MCF 10A (cell line): ENCODE measurements around the gene VPS29. TPM values are rescaled to one million over a fixed set of nuclear protein-coding genes. Genes with fewer than 3 reads are reported as not detected.
A peak's percentile ranks its signal among the peaks of the same experiment; 100 is the strongest.

Source experiments
- BruUV-seq: library from RNA; stranded (reverse); fragments of 400-500 nt; replicated peaks from 2 replicates; lab custom pipeline; 2021; lab: Mats Ljungman, UMichigan
- CTCF ChIA-PET: fragments of 300-600 bp; sonication (Branson Sonifier 250); formaldehyde crosslinking; extraction: SDS; loops from one replicate; lab custom pipeline; 2021; ENCODE audit warnings: antibody characterized with exemption, inconsistent platforms; lab: Yijun Ruan, JAX
- POLR2A ChIA-PET: fragments of 300-600, 350-650 bp; sonication (Branson Sonifier 250); formaldehyde crosslinking; extraction: SDS; loops from one replicate; lab custom pipeline; 2020; ENCODE audit warnings: antibody characterized with exemption, inconsistent platforms; lab: Yijun Ruan, JAX
- DNase-seq: peaks from one replicate; pipeline ENCODE4 v3.0.0-alpha.2; 2018; ENCODE audit not compliant: unreplicated experiment
- H3K27ac Mint-ChIP-seq: one replicate; pipeline ENCODE4 v1.8.0; 2022; ENCODE audit warnings: mild to moderate bottlenecking, low read depth, mixed read lengths; ENCODE audit not compliant: unreplicated experiment
- H3K27me3 Mint-ChIP-seq: one replicate; pipeline ENCODE4 v1.8.0; 2022; ENCODE audit warnings: mixed read lengths; ENCODE audit not compliant: insufficient read depth, unreplicated experiment
- H3K36me3 Mint-ChIP-seq: one replicate; pipeline ENCODE4 v1.8.0; 2022; ENCODE audit warnings: mild to moderate bottlenecking, moderate library complexity, mixed read lengths; ENCODE audit not compliant: insufficient read depth, unreplicated experiment
- H3K4me1 Mint-ChIP-seq: one replicate; pipeline ENCODE4 v1.8.0; 2022; ENCODE audit warnings: mixed read lengths; ENCODE audit not compliant: insufficient read depth, unreplicated experiment
- H3K4me3 Mint-ChIP-seq: one replicate; pipeline ENCODE4 v1.8.0; 2022; ENCODE audit warnings: mild to moderate bottlenecking, moderate library complexity, mixed read lengths; ENCODE audit not compliant: unreplicated experiment
- H3K9me3 Mint-ChIP-seq: one replicate; pipeline ENCODE4 v1.8.0; 2022; ENCODE audit warnings: mixed read lengths; ENCODE audit not compliant: unreplicated experiment
- CTCF ChIP-seq: fragments of 200-600 bp; IDR thresholded peaks from one replicate; pipeline ENCODE4 v1.8.0; 2022; ENCODE audit warnings: antibody characterized with exemption, mild to moderate bottlenecking; ENCODE audit not compliant: unreplicated experiment
- intact Hi-C: fragments of 100-400 bp; cut with micrococcal nuclease; formaldehyde crosslinking; loops from 2 replicates; pipeline ENCODE4 v1.14.1; 2022
- total RNA-seq: library from RNA; stranded (reverse); gene quantifications from 2 replicates; pipeline ENCODE4 v1.2.3, GENCODE V29; 2022

Gene VPS29
- total RNA-seq, 1 experiment from 2014 or later = 131 TPM

DNA sequence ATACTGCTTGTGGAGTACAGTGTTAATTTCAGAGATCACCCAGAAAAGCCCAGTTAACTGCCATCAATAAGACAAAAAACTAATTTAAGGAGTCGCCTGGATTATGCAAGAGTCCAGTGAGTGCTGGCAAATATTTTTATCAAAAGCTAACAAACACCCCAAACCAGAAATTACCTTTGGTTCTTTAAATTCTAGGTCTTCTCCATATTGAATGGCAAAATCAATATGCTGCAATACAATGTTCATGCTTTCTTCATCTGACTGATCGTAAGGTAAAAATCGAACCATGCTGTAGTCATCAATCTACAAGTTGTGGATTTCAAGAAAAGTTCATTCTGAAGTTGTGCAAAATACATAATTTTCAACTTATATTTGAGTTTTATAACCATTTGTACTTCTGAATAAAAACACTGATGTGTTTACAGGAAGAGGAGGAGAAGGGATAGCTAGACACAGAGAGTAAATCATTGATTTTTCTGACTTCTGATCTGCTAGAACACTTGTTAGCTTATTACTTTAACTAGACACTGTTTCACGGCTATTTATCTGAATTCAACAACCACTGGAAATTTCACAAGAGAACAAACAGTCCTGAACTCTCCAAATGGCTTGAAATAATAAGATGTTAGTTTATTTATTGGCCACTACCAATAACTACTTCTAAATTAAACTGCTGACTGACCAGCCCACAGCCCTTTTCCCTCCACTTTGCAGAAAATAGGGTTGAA, 48.2 kb downstream of the VPS29 start:
- ChIA-PET POLR2A (interaction anchor here (0.7 to 10.0 kb wide), 4 partner anchors 10 to 147 kb away, joined by 3 to 126 read pairs (median 26); partner anchors contain the start of genes FAM216A, GPN3, RAD9B and VPS29), CTCF (interaction anchor here (1.3 to 6.4 kb wide), 3 partner anchors 15 to 148 kb away, joined by 4 to 38 read pairs (median 10); partner anchors contain the start of genes FAM216A and GPN3)
- BruUV-seq = no TSS peak
- DNase-seq = no peak
- Mint-ChIP-seq H3K9me3 (no peaks in the 10 kb centered on the region), H3K27ac (no peak overlapping the region), H3K27me3 (no peaks in the 10 kb centered on the region), H3K36me3 (peaks cover 60% of the 10 kb centered on the region), H3K4me1 (peaks cover 10% of the 10 kb centered on the region), H3K4me3 (no peak overlapping the region)
- no peak for TF ChIP-seq CTCF
- intact Hi-C loops = loop anchor here (10.0 kb wide), 1 partner anchor 241 kb away; no protein-coding TSS in a partner anchor

- CTCF ChIA-PET = interaction anchor here (0.6 to 6.4 kb wide), 8 partner anchors 9 to 528 kb away, joined by 3 to 61 read pairs (median 8); partner anchors contain the start of genes FAM216A and GPN3
Measured at GRCh38 chr12:110451263-110451662, 50.6 kb downstream of the VPS29 start.

DNA sequence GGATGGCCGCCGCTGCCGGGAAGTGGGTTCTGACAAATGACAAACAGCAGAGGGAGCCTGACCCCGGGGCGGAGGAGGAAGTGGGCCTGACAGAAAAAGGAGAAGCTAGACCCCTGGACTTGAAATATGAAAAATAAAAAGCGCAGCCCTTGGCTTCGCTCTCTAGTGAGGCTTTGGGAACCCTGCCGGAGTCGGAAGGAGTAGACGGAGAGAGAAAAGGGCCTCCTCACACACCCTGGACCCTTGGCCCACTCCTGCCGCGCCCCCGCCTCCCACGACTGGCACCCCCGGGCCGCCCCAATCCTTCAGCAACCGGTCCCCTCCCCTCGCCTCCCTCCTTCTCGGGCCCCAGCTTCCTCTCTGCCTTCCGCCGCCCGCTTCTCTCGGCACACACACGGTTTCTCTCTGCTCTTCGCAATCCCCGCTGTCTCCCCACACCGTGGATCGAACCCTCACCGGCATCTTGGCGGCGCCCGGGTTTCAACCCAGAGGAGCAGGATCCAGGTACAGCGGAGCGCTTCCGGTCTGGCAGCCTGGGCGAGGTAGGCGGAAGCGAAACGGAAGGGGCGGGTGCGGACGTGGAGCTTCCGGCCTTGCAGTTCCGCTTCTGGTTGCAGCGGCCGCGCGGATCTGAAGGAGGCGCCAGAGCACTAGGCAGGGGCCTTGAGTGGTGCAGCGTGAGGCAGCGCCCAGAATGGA, 52.0 kb downstream of the VPS29 start, which contains the start of gene ARPC3:
Gene ARPC3 (minus strand): TSS at position 539 of the 699 bp plus-strand sequence. CDS start 77 bp downstream, at position 462.
- ChIA-PET CTCF (interaction anchor here (0.6 to 6.4 kb wide), 26 partner anchors 14 to 558 kb away, joined by 3 to 61 read pairs (median 3); partner anchors contain the start of genes FAM216A, GPN3 and TCTN1), POLR2A (interaction anchor here (0.6 to 10.0 kb wide), 29 partner anchors 8 to 472 kb away, joined by 3 to 126 read pairs (median 4); partner anchors contain the start of genes C12orf76, FAM216A, GPN3 and RAD9B)
- Mint-ChIP-seq H3K9me3 (no peaks in the 10 kb centered on the region), H3K27me3 (no peaks in the 10 kb centered on the region), H3K4me1 (peaks cover 5% of the 10 kb centered on the region), H3K27ac (peak within 1 kb of the TSS; percentile 100), H3K36me3 (peaks cover 42% of the 10 kb centered on the region), H3K4me3 (peak within 1 kb of the TSS; percentile 99)
- peak; percentile 93 for DNase-seq
- intact Hi-C loops = loop anchor here (1.0 to 10.0 kb wide), 3 partner anchors 18 to 245 kb away; partner anchors contain the start of genes FAM216A and GPN3
- peak; percentile 83 for TF ChIP-seq CTCF
- BruUV-seq = TSS peak; percentile 60

More at GRCh38 chr12:110451263-110451662, 50.6 kb downstream of the VPS29 start:
- DNase-seq = no peak
- BruUV-seq = no TSS peak
- H3K4me3 Mint-ChIP-seq = no peak overlapping the region
- H3K27me3 Mint-ChIP-seq = no peaks in the 10 kb centered on the region
- POLR2A ChIA-PET = interaction anchor here (1.7 to 10.0 kb wide), 5 partner anchors 17 to 163 kb away, joined by 11 to 126 read pairs (median 32); partner anchors contain the start of genes FAM216A, GPN3, RAD9B and TCTN1
- no peak overlapping the region for H3K27ac Mint-ChIP-seq
- H3K9me3 Mint-ChIP-seq = no peaks in the 10 kb centered on the region
- H3K4me1 Mint-ChIP-seq = peaks cover 5% of the 10 kb centered on the region
- no peak for TF ChIP-seq CTCF
- peaks cover 50% of the 10 kb centered on the region for H3K36me3 Mint-ChIP-seq
- intact Hi-C loops = loop anchor here (10.0 kb wide), 1 partner anchor 244 kb away; no protein-coding TSS in a partner anchor
